GM18868 (cell line): ENCODE data around the gene MGAT5.

Experiments
- ATAC-seq: cut with Tn5 transposase; IDR thresholded peaks from one replicate; pipeline ENCODE4 v1.9.1; 2021; ENCODE audit warnings: mild to moderate bottlenecking, moderate library complexity; ENCODE audit not compliant: unreplicated experiment

Gene MGAT5

DNA sequence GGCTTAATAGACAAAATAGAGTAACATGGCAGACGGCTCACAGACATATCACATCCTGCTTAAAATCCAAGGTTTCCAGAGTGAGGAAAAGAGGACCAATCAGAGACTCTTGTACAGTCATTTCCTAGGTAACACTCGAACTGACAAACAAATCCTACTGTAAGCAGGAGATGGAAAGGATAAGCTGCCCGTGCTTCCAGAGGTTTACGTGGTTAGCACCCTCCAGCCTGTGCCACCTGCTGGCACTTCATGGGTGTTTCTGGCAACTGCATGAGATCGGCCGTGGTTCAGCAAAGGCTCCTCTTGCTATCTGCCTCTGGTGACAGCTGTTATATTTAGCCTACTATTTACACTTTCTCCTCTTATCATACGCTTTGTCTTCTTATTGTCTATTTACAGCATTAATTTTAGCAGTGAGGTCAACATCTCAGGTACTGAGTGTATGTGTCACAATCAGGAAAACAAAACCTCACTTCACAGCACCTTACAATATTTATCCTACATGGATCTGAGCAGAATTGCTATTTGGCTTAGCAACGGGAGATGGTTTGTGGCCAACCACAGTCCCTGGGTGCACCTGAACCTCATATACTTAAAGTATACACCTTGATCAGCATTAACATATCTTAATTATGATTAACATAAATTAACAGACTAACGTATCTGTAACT is 238.0 kb downstream of the MGAT5 start:
- ATAC-seq = no peak

- no peak for ATAC-seq
These were observed 239.9 kb downstream of the MGAT5 start for GRCh38 chr2:134493797-134494196.

- ATAC-seq = no peak
These were observed 244.8 kb downstream of the MGAT5 start for GRCh38 chr2:134498654-134499053.

DNA sequence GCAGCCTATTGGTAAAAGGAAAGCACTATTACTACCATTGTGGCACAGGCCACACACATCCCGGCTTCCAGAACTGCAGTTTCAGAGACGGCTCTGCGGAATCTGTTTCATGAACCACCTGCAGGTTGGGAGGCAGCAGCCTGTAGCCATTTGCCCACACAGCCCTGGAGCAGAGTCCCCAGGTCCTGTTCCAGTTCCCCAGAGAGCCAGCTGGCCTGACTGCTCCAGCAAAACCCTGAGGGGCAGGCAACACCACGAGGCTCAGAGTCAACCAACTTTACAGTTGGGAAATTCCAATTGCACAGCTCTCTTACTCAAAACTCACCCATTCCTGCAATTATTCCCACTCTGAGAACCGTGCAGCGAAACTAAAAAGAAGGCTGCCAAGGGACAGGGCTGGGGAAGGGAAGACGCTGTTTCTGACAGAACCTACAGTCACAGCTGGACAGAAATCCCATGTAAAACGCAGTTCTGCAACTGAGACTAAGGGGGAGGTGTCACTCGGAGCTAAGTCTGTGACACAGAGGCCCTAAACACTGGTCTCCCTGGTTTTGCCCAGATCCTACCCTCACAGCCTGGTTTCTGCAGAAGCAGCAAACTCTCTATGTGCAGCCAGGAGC is 245.5 kb downstream of the MGAT5 start:
- no peak for ATAC-seq

DNA sequence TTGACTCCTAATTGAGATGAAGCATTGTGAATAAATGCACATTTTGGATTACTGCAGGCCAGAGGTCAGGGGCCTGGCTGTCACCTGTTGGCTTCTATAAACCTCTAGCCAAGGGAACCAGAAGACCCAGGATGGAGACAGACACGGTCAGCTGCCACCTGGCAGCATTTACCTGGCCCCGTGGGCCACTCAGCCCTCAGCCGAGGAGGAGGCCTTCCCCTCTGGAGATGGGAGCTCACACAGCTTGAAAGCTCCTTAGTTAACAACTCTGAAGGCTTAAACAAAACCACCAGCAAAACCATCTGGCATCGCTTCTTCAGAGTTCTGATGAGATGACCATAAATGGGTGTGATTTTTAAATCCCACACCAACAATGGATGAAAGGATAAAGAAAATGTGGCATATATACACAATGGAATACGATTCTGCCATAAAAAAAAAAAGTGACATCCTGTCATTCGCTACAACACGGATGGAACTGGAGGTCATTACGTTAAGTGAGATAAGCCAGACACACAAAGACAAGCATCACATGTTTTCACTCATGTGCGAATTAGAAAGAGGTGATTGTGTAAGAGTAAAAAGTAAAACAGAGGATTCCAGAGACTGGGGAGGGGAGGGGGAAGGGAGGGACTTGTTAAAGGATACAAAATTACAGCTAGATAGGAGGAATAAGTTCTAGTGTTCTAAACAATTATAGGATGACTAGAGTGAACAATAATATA is 246.5 kb downstream of the MGAT5 start:
- no peak for ATAC-seq

DNA sequence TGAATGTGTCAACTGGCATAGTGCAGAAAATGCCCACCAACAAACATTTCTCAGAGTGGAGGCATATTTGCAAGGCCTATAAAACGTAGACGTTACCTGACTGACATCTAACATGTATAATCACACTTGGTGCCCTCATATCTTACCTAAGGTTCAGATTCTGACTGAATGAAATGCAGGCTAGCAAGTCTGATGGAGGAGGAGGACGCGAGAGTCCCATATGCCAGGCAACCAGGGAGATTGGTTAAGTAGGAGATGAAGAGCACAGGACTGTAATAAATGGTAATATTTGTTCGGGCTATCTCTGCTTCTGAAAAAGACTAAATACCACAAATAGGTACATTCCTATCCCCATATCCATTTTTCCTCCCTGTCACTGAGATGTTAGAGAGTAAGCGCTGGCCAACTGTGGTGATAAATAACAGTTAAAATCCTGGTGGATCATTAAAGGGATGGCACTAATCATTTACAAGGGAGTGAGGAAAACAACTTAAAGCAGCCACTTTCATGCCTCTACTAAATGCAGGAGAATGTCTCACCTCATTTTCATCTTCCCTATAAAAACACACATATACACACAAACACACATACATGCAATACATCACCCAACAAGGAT is 247.7 kb downstream of the MGAT5 start:
- ATAC-seq = no peak

DNA sequence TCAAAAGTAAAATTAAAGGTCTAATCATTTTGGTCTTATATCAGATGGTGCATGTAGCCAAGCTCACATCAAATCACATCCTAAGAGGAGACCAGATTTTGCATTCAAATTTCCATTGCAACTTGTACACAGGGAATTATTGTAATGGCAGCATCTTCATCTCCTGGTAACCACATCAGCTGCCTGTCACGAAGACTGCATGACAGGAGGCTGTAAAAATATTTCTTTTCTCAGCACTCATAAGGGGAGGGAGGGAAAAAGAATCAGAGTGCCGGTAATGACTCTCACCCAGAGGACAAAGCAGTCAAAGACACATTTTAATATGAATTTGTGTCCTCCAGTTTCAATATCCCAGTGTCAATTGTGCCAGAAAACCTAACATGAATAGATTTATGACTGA is 248.2 kb downstream of the MGAT5 start:
- ATAC-seq = no peak
